ENCODE data around the gene IL21R.

DNA sequence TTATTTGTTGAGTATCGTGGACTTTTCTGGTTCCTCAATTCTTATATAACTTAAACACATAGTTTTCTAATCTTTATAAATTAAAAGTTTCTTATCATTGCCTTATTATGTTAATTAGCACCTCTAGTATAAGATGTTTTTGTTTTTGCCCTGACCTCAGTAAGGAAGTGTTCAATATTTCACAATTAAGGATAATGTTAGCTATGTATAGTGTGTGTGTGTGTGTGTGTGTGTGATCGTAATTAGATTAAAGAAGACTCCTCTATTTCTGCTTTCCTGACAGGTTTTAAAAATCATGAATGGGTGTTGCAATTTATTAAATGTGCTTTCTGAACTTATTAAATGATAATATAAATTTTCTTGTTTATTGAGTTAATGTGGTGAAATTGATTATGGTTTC lies 12.0 kb downstream of the IL21R start:
- TF ChIP-seq, protein P1, sequence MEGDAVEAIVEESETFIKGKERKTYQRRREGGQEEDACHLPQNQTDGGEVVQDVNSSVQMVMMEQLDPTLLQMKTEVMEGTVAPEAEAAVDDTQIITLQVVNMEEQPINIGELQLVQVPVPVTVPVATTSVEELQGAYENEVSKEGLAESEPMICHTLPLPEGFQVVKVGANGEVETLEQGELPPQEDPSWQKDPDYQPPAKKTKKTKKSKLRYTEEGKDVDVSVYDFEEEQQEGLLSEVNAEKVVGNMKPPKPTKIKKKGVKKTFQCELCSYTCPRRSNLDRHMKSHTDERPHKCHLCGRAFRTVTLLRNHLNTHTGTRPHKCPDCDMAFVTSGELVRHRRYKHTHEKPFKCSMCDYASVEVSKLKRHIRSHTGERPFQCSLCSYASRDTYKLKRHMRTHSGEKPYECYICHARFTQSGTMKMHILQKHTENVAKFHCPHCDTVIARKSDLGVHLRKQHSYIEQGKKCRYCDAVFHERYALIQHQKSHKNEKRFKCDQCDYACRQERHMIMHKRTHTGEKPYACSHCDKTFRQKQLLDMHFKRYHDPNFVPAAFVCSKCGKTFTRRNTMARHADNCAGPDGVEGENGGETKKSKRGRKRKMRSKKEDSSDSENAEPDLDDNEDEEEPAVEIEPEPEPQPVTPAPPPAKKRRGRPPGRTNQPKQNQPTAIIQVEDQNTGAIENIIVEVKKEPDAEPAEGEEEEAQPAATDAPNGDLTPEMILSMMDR (IDR thresholded peaks at IDR 0.05; ENCODE audit: insufficient read depth, low read length), result no peak
- TF ChIP-seq POLR2AphosphoS5 (IDR thresholded peaks at IDR 0.05; ENCODE audit: low read depth), result no peak
- TF ChIP-seq, protein P2, sequence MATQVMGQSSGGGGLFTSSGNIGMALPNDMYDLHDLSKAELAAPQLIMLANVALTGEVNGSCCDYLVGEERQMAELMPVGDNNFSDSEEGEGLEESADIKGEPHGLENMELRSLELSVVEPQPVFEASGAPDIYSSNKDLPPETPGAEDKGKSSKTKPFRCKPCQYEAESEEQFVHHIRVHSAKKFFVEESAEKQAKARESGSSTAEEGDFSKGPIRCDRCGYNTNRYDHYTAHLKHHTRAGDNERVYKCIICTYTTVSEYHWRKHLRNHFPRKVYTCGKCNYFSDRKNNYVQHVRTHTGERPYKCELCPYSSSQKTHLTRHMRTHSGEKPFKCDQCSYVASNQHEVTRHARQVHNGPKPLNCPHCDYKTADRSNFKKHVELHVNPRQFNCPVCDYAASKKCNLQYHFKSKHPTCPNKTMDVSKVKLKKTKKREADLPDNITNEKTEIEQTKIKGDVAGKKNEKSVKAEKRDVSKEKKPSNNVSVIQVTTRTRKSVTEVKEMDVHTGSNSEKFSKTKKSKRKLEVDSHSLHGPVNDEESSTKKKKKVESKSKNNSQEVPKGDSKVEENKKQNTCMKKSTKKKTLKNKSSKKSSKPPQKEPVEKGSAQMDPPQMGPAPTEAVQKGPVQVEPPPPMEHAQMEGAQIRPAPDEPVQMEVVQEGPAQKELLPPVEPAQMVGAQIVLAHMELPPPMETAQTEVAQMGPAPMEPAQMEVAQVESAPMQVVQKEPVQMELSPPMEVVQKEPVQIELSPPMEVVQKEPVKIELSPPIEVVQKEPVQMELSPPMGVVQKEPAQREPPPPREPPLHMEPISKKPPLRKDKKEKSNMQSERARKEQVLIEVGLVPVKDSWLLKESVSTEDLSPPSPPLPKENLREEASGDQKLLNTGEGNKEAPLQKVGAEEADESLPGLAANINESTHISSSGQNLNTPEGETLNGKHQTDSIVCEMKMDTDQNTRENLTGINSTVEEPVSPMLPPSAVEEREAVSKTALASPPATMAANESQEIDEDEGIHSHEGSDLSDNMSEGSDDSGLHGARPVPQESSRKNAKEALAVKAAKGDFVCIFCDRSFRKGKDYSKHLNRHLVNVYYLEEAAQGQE (IDR thresholded peaks at IDR 0.05; ENCODE audit: insufficient replicate concordance, low read depth), result no peak
- TF ChIP-seq SPI1 (IDR thresholded peaks at IDR 0.05; ENCODE audit: borderline replicate concordance, low read depth), result no peak
